ELF-1 (cell line): ENCODE results near the gene NSFL1C.
"Not testable (repeated sequence)": the region's sequence is repeated elsewhere in the genome, so short reads cannot be mapped to it uniquely, and the experiment has no call there.

Experiments used
- DNase-seq: peaks from one replicate; pipeline ENCODE4 v3.0.0-alpha.2; 2016; ENCODE audit warnings: low read depth, low spot score

The NSFL1C gene

DNA sequence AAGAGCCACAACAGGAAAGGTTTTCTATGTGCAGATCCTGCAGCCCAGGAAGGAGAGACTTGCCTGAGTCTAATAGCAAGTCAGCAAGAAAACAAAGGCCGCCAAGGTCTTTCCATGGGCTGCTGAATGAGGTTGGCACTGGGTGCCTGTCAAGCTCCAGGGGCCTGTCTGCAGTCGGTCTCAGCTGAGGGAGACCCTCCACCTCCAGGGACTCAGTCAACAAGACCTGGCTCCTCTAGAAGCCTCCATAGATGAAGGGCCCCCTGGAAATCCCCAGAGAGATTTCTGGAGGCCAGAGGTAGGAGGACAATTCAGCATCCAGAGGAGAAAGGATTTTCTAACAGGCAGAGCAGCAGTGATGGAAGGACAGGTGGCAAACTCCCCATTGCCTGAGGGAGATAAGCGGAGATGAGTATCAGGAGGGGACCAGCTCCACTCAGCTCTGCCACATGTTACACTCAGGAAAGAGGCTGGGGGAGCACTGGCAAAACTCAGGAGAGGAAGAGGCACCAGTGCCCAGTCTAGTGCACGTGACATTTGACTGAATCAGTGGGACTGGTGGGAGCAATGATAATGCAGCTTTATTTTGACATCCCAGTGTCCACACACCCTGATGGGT, 40.3 kb downstream of the NSFL1C start:
- DNase-seq = no peak

DNA sequence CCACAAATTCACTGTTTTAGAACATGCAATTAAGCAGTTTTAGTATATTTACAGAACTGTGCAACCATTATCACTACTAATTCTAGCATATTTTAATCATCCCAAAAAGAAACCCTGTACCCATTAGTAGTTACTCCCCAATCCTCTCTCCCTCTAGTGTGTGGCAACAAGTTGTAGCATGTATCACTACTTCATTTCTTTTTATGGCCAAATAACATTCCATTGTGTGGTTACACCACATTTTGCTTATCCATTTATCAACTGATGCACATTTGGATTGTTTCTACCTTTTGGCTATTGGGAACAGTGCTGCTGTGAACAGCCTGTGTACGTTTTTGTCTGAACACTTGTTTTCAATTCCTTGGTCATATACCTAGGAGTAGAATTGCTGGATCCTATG, 42.3 kb downstream of the NSFL1C start:
- no peak for DNase-seq

DNA sequence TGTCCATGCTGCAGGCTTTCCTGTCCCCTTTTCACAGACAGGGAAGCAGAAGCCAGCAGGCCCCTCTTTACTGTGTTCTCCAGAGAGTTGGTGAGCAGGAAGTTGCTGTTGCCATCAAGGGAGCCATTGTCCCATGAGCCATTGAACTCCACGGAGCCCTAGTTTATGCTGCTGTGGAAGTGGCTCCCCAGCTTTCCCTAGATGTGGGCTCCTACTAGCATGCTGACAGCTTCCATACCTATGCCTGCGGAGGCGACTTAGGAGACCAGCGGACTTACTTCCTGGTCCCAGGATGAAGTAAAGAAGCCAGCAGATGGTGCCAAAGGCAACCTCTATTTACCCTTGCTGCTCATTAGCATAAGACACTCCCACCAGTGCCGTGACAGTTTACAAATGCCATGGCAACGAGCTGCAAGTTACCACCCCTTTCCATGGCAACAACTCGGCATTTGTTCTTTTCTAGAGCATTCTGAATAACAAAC, 43.0 kb downstream of the NSFL1C start:
- DNase-seq = peak; percentile 88

DNA sequence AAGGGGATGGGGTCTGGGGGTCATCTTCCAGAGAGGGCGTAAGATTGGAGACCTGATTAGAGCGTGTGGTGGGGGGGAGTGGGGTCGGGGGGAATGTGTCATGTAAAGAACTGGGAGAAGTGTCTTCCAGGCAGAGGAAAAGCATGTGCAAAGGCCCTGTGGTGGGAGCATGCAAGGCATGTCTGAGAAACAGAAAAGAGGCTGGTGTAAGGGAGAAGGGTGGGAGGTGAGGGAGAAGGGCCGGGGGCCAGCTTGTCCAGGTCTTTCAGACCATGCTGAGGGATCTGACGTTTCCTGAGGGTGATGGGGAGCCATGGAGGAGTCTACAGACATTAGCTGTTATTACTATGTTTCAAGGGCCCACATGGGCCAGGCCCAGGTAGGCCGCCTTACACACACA, 43.4 kb downstream of the NSFL1C start:
- no peak for DNase-seq

DNA sequence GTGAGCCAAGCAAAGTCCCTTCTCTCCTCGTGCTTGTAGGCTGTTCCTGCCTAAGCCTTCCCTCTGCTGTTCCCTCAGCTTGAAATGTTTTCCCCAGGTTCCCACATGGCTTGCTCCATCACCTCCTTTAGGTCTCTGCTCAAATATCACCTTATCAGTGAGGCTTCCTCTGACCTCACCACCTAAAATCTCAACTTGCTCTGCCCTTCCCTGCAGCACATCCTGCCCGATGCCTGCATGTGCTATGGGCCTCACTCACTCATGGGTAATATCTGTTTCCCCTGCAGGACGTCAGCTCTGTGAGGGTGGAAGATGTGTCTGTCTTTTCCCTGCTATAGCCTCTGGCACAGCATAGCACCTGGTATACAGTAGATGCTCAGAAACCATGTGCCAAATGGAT, 43.9 kb downstream of the NSFL1C start:
- peak; percentile 27 for DNase-seq

DNA sequence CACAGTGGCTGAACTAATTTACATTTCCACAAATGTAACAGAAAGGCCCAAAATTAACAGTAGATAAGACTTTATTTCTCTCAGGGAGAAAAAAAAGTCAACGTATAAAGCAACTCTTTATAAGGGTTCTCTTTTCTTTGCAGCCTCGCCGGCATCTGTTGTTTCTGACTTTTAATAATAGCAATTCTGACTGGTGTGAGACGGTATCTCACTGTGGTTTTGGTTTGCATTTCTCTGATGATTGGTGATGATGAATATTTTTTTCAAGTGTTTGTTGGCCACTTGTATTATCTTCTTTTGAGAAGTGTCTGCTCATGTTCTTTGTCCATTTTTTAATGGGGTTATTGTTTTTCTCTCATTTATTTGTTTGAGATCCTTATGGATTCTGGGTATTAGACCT, 46.6 kb downstream of the NSFL1C start:
- DNase-seq = no peak

DNA sequence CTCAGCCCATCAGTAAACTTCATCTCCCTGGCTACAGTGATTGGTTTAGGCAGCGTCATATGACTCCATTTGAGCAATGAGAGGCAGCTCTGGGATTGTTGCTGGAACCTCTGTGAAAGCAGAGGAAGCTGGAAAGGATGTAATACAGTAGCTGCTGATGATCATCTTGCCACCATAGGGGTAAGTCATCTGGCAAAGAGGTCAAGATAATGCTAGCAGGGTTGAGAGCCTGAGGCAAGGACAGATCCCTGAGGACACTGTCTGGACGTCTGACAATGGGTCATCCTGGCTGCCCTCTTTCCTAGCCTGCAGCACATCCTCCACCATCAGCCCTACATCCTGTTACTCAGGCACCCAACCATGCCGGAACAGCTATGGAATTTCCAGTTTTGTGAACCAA, 48.3 kb downstream of the NSFL1C start:
- no peak for DNase-seq

DNA sequence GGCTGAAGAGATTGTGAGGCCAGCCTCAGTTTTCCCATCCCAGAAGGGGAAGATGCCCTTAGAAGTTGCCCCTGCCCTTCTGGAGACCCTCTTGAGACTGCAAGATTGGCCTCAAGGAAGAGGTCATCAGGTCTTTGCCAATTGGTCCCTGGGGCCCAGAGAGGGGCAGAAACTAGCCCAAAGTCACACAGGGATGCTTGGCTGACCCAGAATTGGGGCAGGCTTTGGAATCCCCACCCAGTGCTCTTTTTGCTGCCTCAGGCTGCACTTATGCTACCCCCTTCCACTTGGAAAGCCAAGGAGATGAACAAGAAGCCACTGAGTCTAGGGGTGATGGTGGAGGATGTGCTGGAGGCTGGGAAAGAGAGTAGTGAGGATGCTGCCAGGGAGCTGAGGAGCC, 48.9 kb downstream of the NSFL1C start:
- DNase-seq = no peak

DNA sequence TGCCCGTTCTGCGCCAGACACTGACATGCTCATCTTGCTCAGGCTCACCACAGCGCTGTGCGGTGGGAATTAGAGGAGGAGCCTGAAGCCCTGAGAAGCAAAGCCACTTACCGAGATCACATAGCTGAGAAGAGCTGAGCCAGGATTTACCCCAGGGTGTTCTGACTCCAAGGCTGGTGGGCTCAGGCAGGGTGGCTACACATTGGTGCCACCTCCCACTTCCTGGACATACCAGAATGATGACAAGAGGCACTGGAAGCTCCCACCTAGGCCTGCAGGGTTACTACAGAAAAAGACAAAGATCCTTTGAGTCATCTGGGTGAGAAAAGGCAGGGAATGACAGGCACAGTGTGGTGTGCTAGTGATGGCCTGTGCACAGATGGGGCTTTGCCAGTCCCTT, 49.4 kb downstream of the NSFL1C start:
- peak; percentile 60 for DNase-seq

DNA sequence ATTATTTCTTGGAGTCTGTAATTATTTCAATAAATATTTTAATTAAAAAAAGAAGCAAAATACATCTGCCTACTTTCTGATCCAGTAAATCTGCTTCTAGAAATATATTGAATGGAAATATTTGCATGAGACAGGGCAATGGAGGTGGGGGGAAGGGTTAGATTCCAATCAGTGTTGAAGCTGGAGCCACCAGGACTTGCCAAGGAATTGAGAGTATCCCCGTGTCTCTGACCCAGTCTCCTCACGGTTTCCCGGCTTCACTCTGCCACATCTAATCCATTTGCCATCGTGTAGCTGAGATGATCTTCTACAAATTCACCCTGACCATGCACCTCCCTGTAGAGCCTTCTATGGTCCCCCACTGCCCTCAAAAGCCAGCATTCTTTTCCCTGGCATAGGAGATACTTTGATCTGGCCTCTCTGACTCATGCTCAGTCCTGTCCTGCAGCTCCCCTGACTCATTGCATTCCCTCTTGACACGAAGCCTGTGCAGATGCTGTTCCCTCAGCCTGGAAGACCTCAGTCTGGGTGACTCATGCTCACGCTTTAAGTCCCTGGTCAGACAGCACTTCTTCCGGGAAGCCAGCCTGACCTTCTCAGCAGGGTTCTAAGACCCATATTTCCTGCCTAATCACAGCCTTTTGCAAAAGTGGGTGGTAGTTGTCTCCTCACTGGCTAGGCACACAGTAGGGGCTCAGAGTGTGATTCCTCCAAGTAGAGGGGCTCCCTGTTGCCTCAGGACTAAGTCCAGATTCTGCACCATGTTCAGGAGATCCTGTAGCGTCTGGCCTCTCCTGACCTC, 50.8 kb downstream of the NSFL1C start:
- peak; percentile 70 for DNase-seq

DNA sequence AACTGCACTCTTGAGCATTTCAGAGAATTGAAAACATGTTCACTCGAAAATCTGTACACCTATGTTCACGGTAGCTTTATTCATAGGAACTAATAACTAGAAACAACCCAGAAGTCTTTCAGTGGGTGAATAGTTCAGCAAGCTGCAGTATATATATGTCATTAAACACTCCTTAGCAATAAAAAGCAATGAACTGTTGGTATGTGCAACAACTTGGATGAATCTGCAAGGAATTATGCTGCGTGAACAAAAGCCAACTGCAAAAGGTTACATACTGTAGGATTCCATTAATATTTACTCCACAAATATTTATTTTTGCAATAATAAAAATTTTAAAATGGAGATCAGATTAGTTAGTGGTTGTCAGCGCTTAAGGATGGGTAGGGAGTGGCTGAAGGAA, 51.7 kb downstream of the NSFL1C start:
- no peak for DNase-seq

DNA sequence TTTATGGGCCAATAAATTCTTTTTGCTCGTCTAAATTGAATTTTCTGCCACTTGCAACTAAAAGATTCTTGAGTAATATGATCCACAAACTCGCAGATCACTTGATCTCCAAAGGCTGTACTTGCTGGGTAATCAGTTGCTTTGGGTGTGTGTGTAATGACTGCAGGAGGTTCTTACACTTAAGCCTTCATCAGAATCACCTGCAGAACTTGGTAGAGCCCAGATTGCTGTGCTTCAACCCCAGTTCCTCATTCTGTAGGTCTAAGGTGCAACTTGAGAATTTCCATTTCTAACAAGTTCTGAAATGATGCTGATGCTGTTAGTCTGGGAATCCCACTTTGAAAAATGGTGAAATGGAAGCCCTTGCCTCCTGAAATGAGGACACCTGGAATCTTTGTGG, 60.8 kb downstream of the NSFL1C start:
- DNase-seq = no peak

DNA sequence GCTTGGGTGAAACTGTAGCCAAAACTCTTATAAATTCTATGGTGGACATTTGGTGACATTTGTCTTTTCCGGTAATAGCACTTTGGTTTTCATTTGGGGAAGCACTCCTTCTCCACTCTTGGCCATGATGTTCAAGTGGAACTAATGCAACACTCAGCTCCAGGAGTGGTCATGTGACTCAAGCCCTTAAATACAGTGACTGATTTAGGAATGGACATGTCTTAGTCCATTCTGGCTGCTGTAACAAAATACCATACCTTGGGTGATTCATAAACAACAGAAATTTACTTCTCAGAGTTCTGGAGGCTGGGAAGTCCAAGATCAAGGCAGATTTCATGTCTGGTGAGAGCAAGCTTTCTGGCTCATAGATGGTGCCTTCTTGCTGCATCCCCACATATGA, 63.0 kb downstream of the NSFL1C start:
- no peak for DNase-seq

DNA sequence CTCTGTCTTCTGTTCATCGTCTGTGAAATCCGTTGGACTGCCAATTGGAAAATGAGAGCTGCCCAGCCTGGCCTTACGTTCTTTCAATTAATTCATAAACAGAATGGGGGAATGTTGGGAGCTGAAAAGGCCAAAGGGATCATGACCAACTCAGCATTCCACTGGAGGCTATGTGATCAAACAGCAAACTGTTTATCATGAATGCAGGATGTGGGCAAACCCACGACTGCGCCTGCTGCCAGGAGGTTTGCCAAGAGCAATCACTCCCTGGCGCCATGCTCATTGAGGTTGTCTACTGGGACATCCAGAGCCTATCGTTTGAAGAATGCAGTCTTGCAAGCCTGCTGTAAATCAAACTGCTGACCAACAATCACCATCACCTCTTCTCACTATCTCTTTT, 64.5 kb downstream of the NSFL1C start:
- no peak for DNase-seq

DNA sequence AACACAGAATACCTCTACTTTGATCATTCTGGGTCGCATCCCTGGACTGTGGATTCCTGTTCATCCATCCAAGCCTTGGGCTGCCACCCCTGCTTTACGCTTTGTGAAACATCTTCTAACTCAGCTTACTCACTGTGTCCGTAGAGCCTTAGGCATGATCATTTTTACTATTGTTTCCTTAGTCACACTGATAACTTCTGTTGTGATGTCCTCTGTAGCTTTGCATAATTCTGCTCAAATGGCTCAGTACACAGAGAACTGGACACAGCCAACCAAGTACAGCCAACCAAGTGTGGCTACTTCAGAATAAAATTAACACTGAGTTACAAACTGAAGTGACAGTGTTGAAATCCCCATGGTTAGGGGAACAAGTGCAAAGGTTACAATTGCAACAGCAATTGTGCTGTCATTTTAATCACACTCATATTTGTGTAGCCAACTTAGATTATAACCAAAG, 65.2 kb downstream of the NSFL1C start:
- no peak for DNase-seq

DNA sequence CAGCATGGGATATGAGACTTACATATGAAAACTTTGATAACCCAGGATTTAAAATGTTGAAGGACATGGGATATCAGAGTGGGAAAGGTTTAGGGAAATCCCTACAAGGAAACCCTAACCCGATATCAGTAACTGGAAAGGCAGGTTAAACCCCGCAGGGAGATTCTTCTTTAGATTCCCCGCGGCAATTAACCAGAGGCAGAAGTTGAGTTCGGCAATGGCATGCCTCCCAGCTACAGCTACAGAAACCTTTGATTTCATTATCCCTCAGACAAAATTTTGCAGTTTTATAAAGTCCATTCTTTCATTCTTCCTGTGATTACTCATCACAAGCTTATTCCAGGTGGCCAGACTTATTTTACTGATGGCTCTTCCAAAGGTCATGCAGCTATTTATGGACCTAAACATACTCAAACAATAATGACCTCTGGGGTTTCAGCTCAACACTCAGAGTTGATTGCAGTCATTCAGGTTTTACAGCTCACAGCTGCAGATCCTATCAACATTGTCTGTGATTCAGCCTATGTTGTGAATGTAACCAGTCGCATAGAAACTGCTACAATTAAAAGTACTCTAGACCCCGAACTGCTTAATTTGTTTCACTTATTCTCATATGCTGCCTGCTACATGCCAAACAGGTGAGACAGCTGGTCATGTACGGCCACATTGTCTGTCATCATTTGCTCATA, 66.8 kb downstream of the NSFL1C start:
- DNase-seq = peak; percentile 72

DNA sequence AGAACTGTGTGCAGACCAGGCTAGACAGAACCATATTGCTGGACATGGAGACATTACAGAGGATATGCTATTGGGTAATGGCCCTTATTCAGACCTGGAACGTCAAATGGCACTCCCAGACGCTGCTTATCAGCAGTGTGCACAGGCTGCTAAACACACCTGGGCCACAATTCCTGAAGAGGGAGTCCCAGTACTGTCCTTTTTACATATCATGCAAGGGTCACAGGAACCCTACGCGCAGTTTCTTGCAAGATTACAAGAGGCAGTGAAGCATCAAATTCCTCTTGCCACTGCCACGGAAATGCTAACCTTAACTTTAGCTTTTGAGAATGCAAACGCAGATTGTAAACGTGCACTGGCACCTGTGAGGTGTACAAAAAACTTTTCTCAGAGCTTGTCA, 68.5 kb downstream of the NSFL1C start:
- DNase-seq = not testable (repeated sequence)

DNA sequence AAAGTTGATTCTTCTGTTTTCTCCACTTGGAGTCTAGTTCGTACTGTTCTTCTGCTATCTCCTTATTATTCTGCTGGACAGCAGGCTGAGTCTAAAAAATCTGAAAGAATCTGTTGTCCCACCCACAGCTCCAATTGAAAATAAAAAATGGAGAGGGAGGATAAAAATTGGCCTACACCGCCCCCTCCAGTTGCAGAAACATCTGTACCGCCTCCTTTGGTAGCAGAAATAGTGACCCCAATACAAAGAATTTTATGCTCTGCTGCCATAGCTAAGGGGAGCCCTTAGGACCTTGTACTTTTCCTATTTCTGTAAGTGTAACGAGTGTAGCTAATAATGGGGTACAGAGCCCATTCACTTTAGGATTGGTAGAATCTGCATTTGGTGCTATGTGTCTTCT, 68.9 kb downstream of the NSFL1C start:
- DNase-seq = no peak

DNA sequence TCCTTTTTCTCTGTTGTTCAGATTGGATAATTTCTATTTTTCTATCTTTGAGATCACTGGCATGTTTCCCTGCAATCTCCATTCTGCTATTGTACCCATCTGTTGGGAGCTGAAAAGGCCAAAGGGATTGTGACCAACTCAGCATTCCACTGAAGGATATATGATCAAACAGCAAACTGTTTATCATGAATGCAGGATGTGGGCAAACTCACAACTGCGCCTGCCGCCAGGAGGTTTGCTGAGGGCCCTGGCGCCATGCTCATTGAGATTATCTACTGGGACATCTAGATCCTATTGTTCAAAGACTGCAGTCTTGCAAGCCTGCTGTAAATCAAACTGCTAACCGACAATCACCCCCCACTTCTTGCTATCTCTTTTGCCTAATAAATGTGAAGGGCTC, 69.9 kb downstream of the NSFL1C start:
- DNase-seq = no peak

DNA sequence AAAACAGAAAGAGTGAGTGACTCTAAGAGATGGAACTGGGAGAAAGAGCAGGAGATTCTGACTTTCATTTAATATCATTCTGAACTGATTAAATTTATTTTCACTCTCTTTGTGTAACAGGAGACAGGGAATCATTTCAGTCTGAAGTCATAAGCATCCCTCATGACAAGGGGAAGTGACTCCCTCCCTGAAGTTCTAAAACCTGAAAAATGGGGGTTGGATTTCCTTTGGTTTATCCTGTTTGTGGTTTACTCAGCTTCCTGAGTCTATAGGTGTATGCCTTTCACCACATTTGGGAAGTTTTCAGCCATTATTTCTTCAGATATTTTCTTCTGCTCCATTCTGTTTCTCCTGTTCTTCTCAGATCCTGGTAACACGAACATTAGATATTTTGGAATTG, 70.4 kb downstream of the NSFL1C start:
- DNase-seq = no peak

DNA sequence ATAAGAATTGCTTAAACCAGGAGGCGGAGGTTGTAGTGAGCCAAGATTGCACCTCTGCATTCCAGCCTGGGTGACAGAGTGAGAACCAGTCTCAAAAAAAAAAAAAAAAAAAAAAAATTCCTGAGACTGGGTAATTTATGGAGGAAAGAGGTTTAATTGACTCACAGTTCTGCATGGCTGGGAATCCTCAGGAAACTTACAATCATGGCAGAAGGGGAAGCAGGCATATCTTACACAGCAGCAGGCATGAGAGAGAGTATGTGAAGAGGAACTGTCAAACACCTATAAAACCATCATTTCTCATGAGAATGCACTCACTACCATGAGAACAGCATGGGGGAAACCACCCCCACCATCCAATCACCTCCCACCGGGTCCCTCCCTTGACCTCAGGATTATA, 72.0 kb downstream of the NSFL1C start:
- no peak for DNase-seq

DNA sequence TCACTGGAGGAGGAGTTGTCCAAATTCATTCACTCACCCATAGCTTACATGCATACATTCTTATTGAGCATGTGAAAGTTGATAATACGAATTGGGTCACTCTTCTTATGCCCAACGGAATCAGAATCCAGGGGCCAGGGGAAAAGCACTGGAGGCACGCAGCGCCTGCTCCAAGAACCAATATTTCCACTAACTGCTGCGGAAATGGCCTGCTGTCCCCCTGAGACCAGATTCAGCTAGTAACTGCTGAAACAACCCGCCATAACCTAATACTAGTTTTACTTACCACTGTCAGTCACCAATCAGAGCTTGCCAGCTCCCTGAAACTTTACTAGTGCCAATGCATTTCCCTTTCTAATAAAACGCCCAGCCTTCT, 73.2 kb downstream of the NSFL1C start:
- no peak for DNase-seq
